ENCODE measurements around the gene CLHC1. TPM values are rescaled to one million over a fixed set of nuclear protein-coding genes. Genes with fewer than 3 reads are reported as not detected.

Gene CLHC1
- total RNA-seq, 1 experiment from 2014 or later: 2.3 TPM

- Histone ChIP-seq H3K4me3 (no peak overlapping the region), H3K36me3 (no peaks in the 10 kb centered on the region), H3K9me3 (no peaks in the 10 kb centered on the region), H3K27me3 (no peaks in the 10 kb centered on the region)
- no peak for DNase-seq
Measured at GRCh38 chr2:55161295-55162210, 70.5 kb downstream of the CLHC1 start.

- no peaks in the 10 kb centered on the region for H3K9me3 ChIP-seq
Measured at GRCh38 chr2:55160422-55160821, 71.7 kb downstream of the CLHC1 start.

GRCh38 chr2:55159752-55160151, 72.3 kb downstream of the CLHC1 start:
- Histone ChIP-seq H3K27me3 (no peaks in the 10 kb centered on the region), H3K4me3 (no peak overlapping the region)
- DNase-seq: no peak

More at GRCh38 chr2:55160422-55160821, 71.7 kb downstream of the CLHC1 start:
- Histone ChIP-seq H3K27me3 (no peaks in the 10 kb centered on the region), H3K36me3 (no peaks in the 10 kb centered on the region), H3K4me3 (no peak overlapping the region)
- no peak for DNase-seq

GRCh38 chr2:55159037-55159651, 72.9 kb downstream of the CLHC1 start:
- no peaks in the 10 kb centered on the region for H3K36me3 ChIP-seq
- no peaks in the 10 kb centered on the region for H3K9me3 ChIP-seq
- H3K4me3 ChIP-seq: no peak overlapping the region
- DNase-seq: no peak
- no peaks in the 10 kb centered on the region for H3K27me3 ChIP-seq

More at GRCh38 chr2:55159752-55160151, 72.3 kb downstream of the CLHC1 start:
- no peaks in the 10 kb centered on the region for H3K9me3 ChIP-seq
- H3K36me3 ChIP-seq: no peaks in the 10 kb centered on the region

GRCh38 chr2:55158111-55158814, 73.8 kb downstream of the CLHC1 start:
- Histone ChIP-seq H3K27me3 (no peaks in the 10 kb centered on the region), H3K4me3 (no peak overlapping the region), H3K36me3 (no peaks in the 10 kb centered on the region), H3K9me3 (no peaks in the 10 kb centered on the region)
- no peak for DNase-seq

- no peaks in the 10 kb centered on the region for H3K27me3 ChIP-seq
- H3K4me3 ChIP-seq: no peak overlapping the region
- H3K36me3 ChIP-seq: no peaks in the 10 kb centered on the region
- peak; percentile 60 for DNase-seq
- H3K9me3 ChIP-seq: no peaks in the 10 kb centered on the region
Measured at GRCh38 chr2:55157474-55157884, 74.6 kb downstream of the CLHC1 start.

- Histone ChIP-seq H3K9me3 (no peaks in the 10 kb centered on the region), H3K4me3 (no peak overlapping the region)
Measured at GRCh38 chr2:55156984-55157383, 75.1 kb downstream of the CLHC1 start.

GRCh38 chr2:55156326-55156725, 75.8 kb downstream of the CLHC1 start:
- H3K4me3 ChIP-seq: no peak overlapping the region
- H3K36me3 ChIP-seq: no peaks in the 10 kb centered on the region
- H3K27me3 ChIP-seq: no peaks in the 10 kb centered on the region
- H3K9me3 ChIP-seq: no peaks in the 10 kb centered on the region
- DNase-seq: no peak

More at GRCh38 chr2:55156984-55157383, 75.1 kb downstream of the CLHC1 start:
- Histone ChIP-seq H3K36me3 (no peaks in the 10 kb centered on the region), H3K27me3 (no peaks in the 10 kb centered on the region)
- no peak for DNase-seq

GRCh38 chr2:55155764-55156281, 76.3 kb downstream of the CLHC1 start:
- no peaks in the 10 kb centered on the region for H3K36me3 ChIP-seq
- H3K4me3 ChIP-seq: no peak overlapping the region
- H3K27me3 ChIP-seq: no peaks in the 10 kb centered on the region
- no peaks in the 10 kb centered on the region for H3K9me3 ChIP-seq
- DNase-seq: no peak

GRCh38 chr2:55155206-55155605, 76.9 kb downstream of the CLHC1 start:
- DNase-seq: no peak
- no peaks in the 10 kb centered on the region for H3K9me3 ChIP-seq

GRCh38 chr2:55154525-55155030, 77.5 kb downstream of the CLHC1 start:
- H3K4me3 ChIP-seq: no peak overlapping the region
- H3K9me3 ChIP-seq: no peaks in the 10 kb centered on the region
- DNase-seq: no peak
- no peaks in the 10 kb centered on the region for H3K27me3 ChIP-seq
- no peaks in the 10 kb centered on the region for H3K36me3 ChIP-seq

More at GRCh38 chr2:55155206-55155605, 76.9 kb downstream of the CLHC1 start:
- no peaks in the 10 kb centered on the region for H3K27me3 ChIP-seq
- H3K36me3 ChIP-seq: no peaks in the 10 kb centered on the region
- no peak overlapping the region for H3K4me3 ChIP-seq

- Histone ChIP-seq H3K9me3 (no peaks in the 10 kb centered on the region), H3K36me3 (no peaks in the 10 kb centered on the region), H3K27me3 (no peaks in the 10 kb centered on the region), H3K4me3 (no peak overlapping the region)
- no peak for DNase-seq
Measured at GRCh38 chr2:55153584-55154299, 78.4 kb downstream of the CLHC1 start.

GRCh38 chr2:55152475-55153412, 79.3 kb downstream of the CLHC1 start:
- Histone ChIP-seq H3K36me3 (no peaks in the 10 kb centered on the region), H3K9me3 (no peaks in the 10 kb centered on the region), H3K27me3 (no peaks in the 10 kb centered on the region), H3K4me3 (no peak overlapping the region)
- no peak for DNase-seq

- no peaks in the 10 kb centered on the region for H3K9me3 ChIP-seq
- no peaks in the 10 kb centered on the region for H3K27me3 ChIP-seq
- no peak overlapping the region for H3K4me3 ChIP-seq
- no peaks in the 10 kb centered on the region for H3K36me3 ChIP-seq
- DNase-seq: no peak
Measured at GRCh38 chr2:55151733-55152433, 80.2 kb downstream of the CLHC1 start.

GRCh38 chr2:55150834-55151233, 81.3 kb downstream of the CLHC1 start:
- Histone ChIP-seq H3K27me3 (no peaks in the 10 kb centered on the region), H3K36me3 (no peaks in the 10 kb centered on the region), H3K4me3 (no peak overlapping the region), H3K9me3 (no peaks in the 10 kb centered on the region)
- DNase-seq: no peak

All from MG63 (cell line).